Measurements from ENCODE around the gene CTNNBIP1. TPM values are rescaled to one million over a fixed set of nuclear protein-coding genes. Genes with fewer than 3 reads are reported as not detected.

CTNNBIP1 gene
- total and polyA plus RNA-seq, 2 donors (not counting 1 experiment from before 2014, with no cell fraction given), result 6.9 to 8.7 TPM

GRCh38 chr1:9881838-9882249 is 28.2 kb downstream of the CTNNBIP1 start:
- Histone ChIP-seq H3K9ac (ENCODE audit: low read length) (no peak overlapping the region), H2AFZ (ENCODE audit: insufficient read depth, low read depth, low read length, poor library complexity, severe bottlenecking) (no peak overlapping the region), H3K79me2 (ENCODE audit: control insufficient read depth, insufficient read depth, low read length) (peaks cover 6% of the 10 kb centered on the region), H3K4me1 (ENCODE audit: control insufficient read depth in 2 of 2, insufficient read depth in 2 of 2, low read length in 2 of 2) (no peaks in the 10 kb centered on the region), H3K36me3 (replicated peaks in 1 of 2; ENCODE audit: control extremely low read depth in 1 of 2, control insufficient read depth in 1 of 2, extremely low read depth in 1 of 2, insufficient read depth in 2 of 2, low read length in 1 of 2) (no peaks in the 10 kb centered on the region), H4K20me1 (ENCODE audit: control insufficient read depth, insufficient read depth, low read length, poor library complexity, severe bottlenecking) (peaks cover 6% of the 10 kb centered on the region), H3K27me3 (replicated peaks in 1 of 4; ENCODE audit: control extremely low read depth in 1 of 4, control insufficient read depth in 3 of 4, insufficient read depth in 4 of 4, low read length in 3 of 4) (no peaks in the 10 kb centered on the region), H3K4me3 (ENCODE audit: control extremely low read depth in 1 of 5, extremely low read depth in 1 of 5, insufficient read depth in 1 of 5, low read depth in 2 of 5, low read length in 4 of 5) (no peak overlapping the region), H3K27ac (ENCODE audit: low read length in 2 of 2) (no peak overlapping the region), H3K9me3 (ENCODE audit: control extremely low read depth in 1 of 3, control insufficient read depth in 2 of 3, insufficient read depth in 1 of 3, low read length in 2 of 3) (no peaks in the 10 kb centered on the region), H3K4me2 (replicated peaks; ENCODE audit: low read depth, low read length, poor library complexity, severe bottlenecking) (no peak overlapping the region)
- peaks cover 2% of the 10 kb centered on the region for H3K4me1 Mint-ChIP-seq
- intact Hi-C loops (cut with micrococcal nuclease), result no loop called here
- H3K27me3 Mint-ChIP-seq, result no peaks in the 10 kb centered on the region
- no peak overlapping the region for H3K4me3 Mint-ChIP-seq
- DNase-seq (no peak), ATAC-seq (ENCODE audit: low read depth) (no peak)
- ChIA-PET POLR2A (no interaction called here), CTCF (no interaction called here)
- 82% methylated on average over 1 of the region's 2 CpGs for WGBS (ENCODE audit: insufficient coverage)
- H3K9me3 Mint-ChIP-seq (ENCODE audit: insufficient read depth), result no peaks in the 10 kb centered on the region
- TF ChIP-seq CTCF (IDR thresholded peaks at IDR 0.05), result no peak
- no peak for TF ChIP-seq EZH2 (IDR thresholded peaks at IDR 0.05; ENCODE audit: borderline replicate concordance, insufficient read depth, low read depth, low read length, poor library complexity, severe bottlenecking)
- H3K27ac Mint-ChIP-seq, result no peak overlapping the region

GRCh38 chr1:9878404-9878803 is 31.7 kb downstream of the CTNNBIP1 start:
- Histone ChIP-seq H3K36me3 (replicated peaks in 1 of 2; ENCODE audit: control extremely low read depth in 1 of 2, control insufficient read depth in 1 of 2, extremely low read depth in 1 of 2, insufficient read depth in 2 of 2, low read length in 1 of 2) (no peaks in the 10 kb centered on the region), H3K79me2 (ENCODE audit: control insufficient read depth, insufficient read depth, low read length) (no peaks in the 10 kb centered on the region), H3K9me3 (ENCODE audit: control extremely low read depth in 1 of 3, control insufficient read depth in 2 of 3, insufficient read depth in 1 of 3, low read length in 2 of 3) (no peaks in the 10 kb centered on the region), H3K27ac (ENCODE audit: low read length in 2 of 2) (no peak overlapping the region), H3K9ac (ENCODE audit: low read length) (no peak overlapping the region), H3K4me1 (ENCODE audit: control insufficient read depth in 2 of 2, insufficient read depth in 2 of 2, low read length in 2 of 2) (peaks cover 0 to 9% of the 10 kb centered on the region in 2 donors), H4K20me1 (ENCODE audit: control insufficient read depth, insufficient read depth, low read length, poor library complexity, severe bottlenecking) (no peaks in the 10 kb centered on the region), H3K4me3 (ENCODE audit: control extremely low read depth in 1 of 5, extremely low read depth in 1 of 5, insufficient read depth in 1 of 5, low read depth in 2 of 5, low read length in 4 of 5) (no peak overlapping the region), H2AFZ (ENCODE audit: insufficient read depth, low read depth, low read length, poor library complexity, severe bottlenecking) (no peak overlapping the region), H3K4me2 (replicated peaks; ENCODE audit: low read depth, low read length, poor library complexity, severe bottlenecking) (no peak overlapping the region), H3K27me3 (replicated peaks in 1 of 4; ENCODE audit: control extremely low read depth in 1 of 4, control insufficient read depth in 3 of 4, insufficient read depth in 4 of 4, low read length in 3 of 4) (no peaks in the 10 kb centered on the region)
- TF ChIP-seq CTCF (IDR thresholded peaks at IDR 0.05), result no peak
- TF ChIP-seq EZH2 (IDR thresholded peaks at IDR 0.05; ENCODE audit: borderline replicate concordance, insufficient read depth, low read depth, low read length, poor library complexity, severe bottlenecking), result no peak
- DNase-seq (no peak), ATAC-seq (ENCODE audit: low read depth) (no peak)
- 97% methylated on average over 7 of the region's 9 CpGs for WGBS (ENCODE audit: insufficient coverage)
- intact Hi-C loops (cut with micrococcal nuclease), result no loop called here
- Mint-ChIP-seq H3K27me3 (no peaks in the 10 kb centered on the region), H3K4me3 (no peak overlapping the region), H3K27ac (no peak overlapping the region), H3K9me3 (ENCODE audit: insufficient read depth) (no peaks in the 10 kb centered on the region), H3K4me1 (peaks cover 6% of the 10 kb centered on the region)
- POLR2A ChIA-PET, result no interaction called here
- CTCF ChIA-PET, result interaction anchor here (1.4 to 9.8 kb wide), 5 partner anchors 10 to 263 kb away, joined by 5 to 76 read pairs (median 7); partner anchors contain the start of genes LZIC and NMNAT1
